Iris pigment epithelial cell (primary cell): ENCODE data around the gene PPOX.
A peak's percentile ranks its signal among the peaks of the same experiment; 100 is the strongest.

Experiments
- DNase-seq: peaks from one replicate; pipeline ENCODE4 v3.0.0-alpha.2; 2011; ENCODE audit warnings: low read depth

Gene PPOX

GRCh38 chr1:161153682-161154337 lies 12.4 kb upstream of the PPOX start, which contains the start of gene UFC1:
UFC1 (plus strand) TSS chr1:161153978; CDS start chr1:161153998, 20 bp downstream.
- DNase-seq = peak; percentile 96

- no peak for DNase-seq
These were observed 8.4 kb upstream of the PPOX start for GRCh38 chr1:161157867-161158266.

- DNase-seq = no peak
These were observed 7.8 kb upstream of the PPOX start for GRCh38 chr1:161158316-161159010.

GRCh38 chr1:161159087-161159912 lies 6.9 kb upstream of the PPOX start, which contains the start of gene USP21:
USP21 (plus strand) TSS chr1:161159500; CDS start chr1:161160641, 1,141 bp downstream.
- peak; percentile 87 for DNase-seq

- no peak for DNase-seq
These were observed 6.3 kb upstream of the PPOX start for GRCh38 chr1:161159913-161160243.

GRCh38 chr1:161160671-161161145 lies 5.5 kb upstream of the PPOX start:
- DNase-seq = no peak

GRCh38 chr1:161161652-161162051 lies 4.6 kb upstream of the PPOX start:
- DNase-seq = no peak

GRCh38 chr1:161162052-161162451 lies 4.2 kb upstream of the PPOX start:
- no peak for DNase-seq

- DNase-seq = no peak
These were observed 3.4 kb upstream of the PPOX start for GRCh38 chr1:161162806-161163205.

GRCh38 chr1:161163793-161164192 lies 2.4 kb upstream of the PPOX start:
- DNase-seq = no peak

- DNase-seq = no peak
These were observed 1.2 kb upstream of the PPOX start for GRCh38 chr1:161164901-161165610.

GRCh38 chr1:161166669-161167548 lies 683 bp downstream of the PPOX start:
- DNase-seq = no peak

- no peak for DNase-seq
These were observed 2.7 kb downstream of the PPOX start for GRCh38 chr1:161168906-161169305.

GRCh38 chr1:161171191-161171590 lies 5.0 kb downstream of the PPOX start:
- no peak for DNase-seq

GRCh38 chr1:161171696-161172095 lies 5.5 kb downstream of the PPOX start:
- DNase-seq = no peak

GRCh38 chr1:161172349-161172748 lies 6.1 kb downstream of the PPOX start:
- DNase-seq = no peak

GRCh38 chr1:161172776-161173376 lies 6.7 kb downstream of the PPOX start:
- peak; percentile 94 for DNase-seq

GRCh38 chr1:161173711-161174110 lies 7.5 kb downstream of the PPOX start:
- no peak for DNase-seq

GRCh38 chr1:161174911-161175310 lies 8.7 kb downstream of the PPOX start:
- no peak for DNase-seq

- no peak for DNase-seq
These were observed 9.7 kb downstream of the PPOX start for GRCh38 chr1:161175771-161176453.
